Kidney (tissue), 14 donors: ENCODE measurements around the gene SYNDIG1. TPM values are rescaled to one million over a fixed set of nuclear protein-coding genes. Genes with fewer than 3 reads are reported as not detected.

Experiments
- DNase-seq, 5 donors: peaks; one replicate each; pipeline ENCODE4 v3.0.0-alpha.2; 2013 to 2020
- FAIRE-seq: peaks from 2 replicates; lab custom pipeline; 2012; peaks lifted over from hg19 to GRCh38; lab: Jason Lieb, UNC
- H3K27ac ChIP-seq, 2 donors: one replicate each; pipeline ENCODE4 v1.7.0; 2013; ENCODE audit warnings: low read depth in 2 of 2, low read length in 2 of 2, inconsistent platforms in 1 of 2
- H3K27me3 ChIP-seq: one replicate; pipeline ENCODE4 v1.7.1; 2013; ENCODE audit warnings: low read length, inconsistent platforms; ENCODE audit not compliant: control insufficient read depth, insufficient read depth
- H3K36me3 ChIP-seq, 3 donors: one replicate each; pipeline versions ENCODE4 v1.7.0 to v1.7.1; 2013; ENCODE audit warnings: low read length in 3 of 3, control low read depth in 1 of 3, inconsistent platforms in 1 of 3; ENCODE audit not compliant: insufficient read depth in 3 of 3, control insufficient read depth in 2 of 3
- H3K4me1 ChIP-seq, 3 donors: one replicate each; pipeline versions ENCODE4 v1.7.0 to v1.7.1; 2013; ENCODE audit warnings: low read length in 3 of 3, inconsistent platforms in 1 of 3, low read depth in 1 of 3; ENCODE audit not compliant: control insufficient read depth in 2 of 3, insufficient read depth in 2 of 3
- H3K4me3 ChIP-seq, 3 donors: one replicate each; pipeline versions ENCODE4 v1.7.0 to v1.8.1; 2013; ENCODE audit warnings: low read length in 3 of 3, control low read depth in 1 of 3, inconsistent platforms in 1 of 3
- H3K9ac ChIP-seq, 3 donors: one replicate each; pipeline versions ENCODE4 v1.7.0 to v1.7.1; 2013; ENCODE audit warnings: low read length in 3 of 3, control low read depth in 1 of 3, inconsistent platforms in 1 of 3
- H3K9me3 ChIP-seq, 3 donors: one replicate each; pipeline versions ENCODE4 v1.7.0 to v1.7.1; 2013; ENCODE audit warnings: low read length in 3 of 3, control low read depth in 1 of 3, inconsistent platforms in 1 of 3; ENCODE audit not compliant: control insufficient read depth in 2 of 3, insufficient read depth in 1 of 3
- CTCF ChIP-seq: IDR thresholded peaks from 3 replicates; pipeline ENCODE4 v1.5.1; 2012; ENCODE audit warnings: mild to moderate bottlenecking, moderate library complexity, borderline replicate concordance; ENCODE audit not compliant: insufficient read depth; ENCODE audit errors: extremely low read depth
- intact Hi-C: fragments of 100-400 bp; cut with DNase I; formaldehyde crosslinking; loops from one replicate; pipeline ENCODE4 v1.11.1; 2022
- polyA plus RNA-seq: library from polyadenylated mRNA; stranded (reverse); fragments of 350-450 nt; fragmentation: Illumina TruSeq; extraction: RNeasy Lipid Tissue Mini Kit (QIAGEN cat#74804); gene quantifications from one replicate; pipeline ENCODE4 v1.2.3, GENCODE V29; 2014; ENCODE audit warnings: low read depth, low replicate concordance; ENCODE audit not compliant: insufficient read depth
- total RNA-seq: library from RNA; stranded (reverse); fragmentation: NEBNext Ultra II Directional; extraction: Animal tissue kit (Norgen Biotek cat#: 25700); gene quantifications from one replicate; pipeline ENCODE4 v1.2.1, GENCODE V29; 2021
- donor health status: control.
- donor health status: control.
- donor health status: control.
- donor health status: control.
- donor health status: control.
- donor health status: DM: yes; HTN: yes; CAD: no.
- donor health status: Normal renal cell carcinoma (clear cell type).

Gene SYNDIG1
- total and polyA plus RNA-seq, 2 donors from 2014 or later, result 5.4 to 8.2 TPM

- DNase-seq (peak in 2 of 5 donors; percentile 26 to 47), FAIRE-seq (no peak)
- no peak overlapping the region for H3K4me3 ChIP-seq
- H3K9ac ChIP-seq, result no peak overlapping the region
- H3K9me3 ChIP-seq, result no peaks in the 10 kb centered on the region
- TF ChIP-seq CTCF, result no peak
- peaks cover 0 to 2% (median 2%) of the 10 kb centered on the region in 3 donors for H3K4me1 ChIP-seq
- intact Hi-C loops, result no loop called here
- H3K36me3 ChIP-seq, result no peaks in the 10 kb centered on the region
- no peaks in the 10 kb centered on the region for H3K27me3 ChIP-seq
- no peak overlapping the region for H3K27ac ChIP-seq
These were observed 188.6 kb downstream of the SYNDIG1 start for GRCh38 chr20:24657878-24658620.

- TF ChIP-seq CTCF, result no peak
- H3K4me3 ChIP-seq, result no peak overlapping the region
- H3K9ac ChIP-seq, result no peak overlapping the region
- FAIRE-seq (no peak), DNase-seq (no peak)
- intact Hi-C loops, result no loop called here
- H3K27ac ChIP-seq, result no peak overlapping the region
- H3K36me3 ChIP-seq, result no peaks in the 10 kb centered on the region
- no peaks in the 10 kb centered on the region for H3K27me3 ChIP-seq
- no peaks in the 10 kb centered on the region for H3K9me3 ChIP-seq
- peaks cover 0 to 2% (median 2%) of the 10 kb centered on the region in 3 donors for H3K4me1 ChIP-seq
These were observed 189.7 kb downstream of the SYNDIG1 start for GRCh38 chr20:24658920-24659660.

- FAIRE-seq (no peak), DNase-seq (no peak)
- no peak for TF ChIP-seq CTCF
- Histone ChIP-seq H3K36me3 (no peaks in the 10 kb centered on the region), H3K4me3 (no peak overlapping the region), H3K27me3 (no peaks in the 10 kb centered on the region), H3K9me3 (no peaks in the 10 kb centered on the region), H3K9ac (no peak overlapping the region), H3K27ac (no peak overlapping the region), H3K4me1 (peaks cover 0 to 2% (median 2%) of the 10 kb centered on the region in 3 donors)
- intact Hi-C loops, result no loop called here
These were observed 190.4 kb downstream of the SYNDIG1 start for GRCh38 chr20:24659835-24660234.
